Fibroblast of pulmonary artery (primary cell): ENCODE results near the gene FAM3C.

Experiments
- DNase-seq: peaks from one replicate; pipeline ENCODE4 v3.0.0-alpha.2; 2010; ENCODE audit warnings: low read depth
- H3K4me3 ChIP-seq: replicated peaks from 2 replicates; pipeline ENCODE4 v1.5.1; 2011; ENCODE audit warnings: low read depth, mild to moderate bottlenecking, control low read depth, low read length, moderate library complexity
- TF ChIP-seq, protein P1 (sequence below): IDR thresholded peaks from 2 replicates; pipeline ENCODE4 v1.5.1; 2011; ENCODE audit warnings: mild to moderate bottlenecking, control low read depth, low read length, inconsistent platforms; ENCODE audit errors: missing control alignments

Gene FAM3C

DNA sequence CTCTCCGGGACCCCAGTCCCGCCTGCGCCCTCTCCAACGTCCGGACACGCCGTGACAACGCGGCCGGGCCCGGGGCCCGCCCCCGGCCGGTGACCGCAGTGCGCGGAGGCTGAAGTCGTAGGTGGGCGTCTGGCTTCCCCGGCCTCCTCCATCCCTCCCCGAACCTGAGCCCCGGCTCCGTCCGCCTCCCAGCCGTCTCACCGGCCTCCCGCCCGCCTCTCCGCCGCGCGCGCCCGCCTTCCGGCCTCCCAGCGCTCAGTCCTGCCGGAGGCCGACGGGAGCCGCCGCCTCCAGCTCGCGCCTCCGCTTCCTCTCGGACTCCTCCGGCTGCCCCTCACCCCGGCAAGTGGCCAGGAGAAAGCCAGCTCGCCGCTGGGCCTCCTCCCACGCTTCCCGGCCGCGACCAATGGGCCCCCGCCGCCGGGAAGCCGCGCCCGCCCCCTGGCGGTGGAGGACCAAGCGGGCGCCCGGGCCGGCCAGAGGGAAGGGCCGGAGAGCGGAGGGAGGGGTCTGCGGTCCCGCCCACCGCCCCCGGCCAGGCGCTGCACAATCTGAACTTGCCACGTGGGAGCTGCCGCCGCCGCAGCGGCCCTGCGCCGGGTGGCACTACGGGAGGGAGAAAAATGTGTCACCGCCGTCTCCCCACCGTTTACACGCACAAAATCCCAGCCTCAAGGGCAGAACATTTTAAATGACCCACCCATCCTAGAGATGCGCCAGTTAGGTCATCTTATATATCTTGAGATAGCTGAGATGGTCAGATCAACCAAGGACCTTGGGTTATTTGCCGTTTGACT, at the start of gene FAM3C:
Gene FAM3C, minus strand, starts transcription at position 348 of the 797 bp plus-strand sequence. CDS start 13,339 bp downstream, outside the sequence.
- H3K4me3 ChIP-seq: peak within 1 kb of the TSS; percentile 77
- peak; percentile 93 for DNase-seq
- TF ChIP-seq, protein P1, sequence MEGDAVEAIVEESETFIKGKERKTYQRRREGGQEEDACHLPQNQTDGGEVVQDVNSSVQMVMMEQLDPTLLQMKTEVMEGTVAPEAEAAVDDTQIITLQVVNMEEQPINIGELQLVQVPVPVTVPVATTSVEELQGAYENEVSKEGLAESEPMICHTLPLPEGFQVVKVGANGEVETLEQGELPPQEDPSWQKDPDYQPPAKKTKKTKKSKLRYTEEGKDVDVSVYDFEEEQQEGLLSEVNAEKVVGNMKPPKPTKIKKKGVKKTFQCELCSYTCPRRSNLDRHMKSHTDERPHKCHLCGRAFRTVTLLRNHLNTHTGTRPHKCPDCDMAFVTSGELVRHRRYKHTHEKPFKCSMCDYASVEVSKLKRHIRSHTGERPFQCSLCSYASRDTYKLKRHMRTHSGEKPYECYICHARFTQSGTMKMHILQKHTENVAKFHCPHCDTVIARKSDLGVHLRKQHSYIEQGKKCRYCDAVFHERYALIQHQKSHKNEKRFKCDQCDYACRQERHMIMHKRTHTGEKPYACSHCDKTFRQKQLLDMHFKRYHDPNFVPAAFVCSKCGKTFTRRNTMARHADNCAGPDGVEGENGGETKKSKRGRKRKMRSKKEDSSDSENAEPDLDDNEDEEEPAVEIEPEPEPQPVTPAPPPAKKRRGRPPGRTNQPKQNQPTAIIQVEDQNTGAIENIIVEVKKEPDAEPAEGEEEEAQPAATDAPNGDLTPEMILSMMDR: peak; percentile 20

DNA sequence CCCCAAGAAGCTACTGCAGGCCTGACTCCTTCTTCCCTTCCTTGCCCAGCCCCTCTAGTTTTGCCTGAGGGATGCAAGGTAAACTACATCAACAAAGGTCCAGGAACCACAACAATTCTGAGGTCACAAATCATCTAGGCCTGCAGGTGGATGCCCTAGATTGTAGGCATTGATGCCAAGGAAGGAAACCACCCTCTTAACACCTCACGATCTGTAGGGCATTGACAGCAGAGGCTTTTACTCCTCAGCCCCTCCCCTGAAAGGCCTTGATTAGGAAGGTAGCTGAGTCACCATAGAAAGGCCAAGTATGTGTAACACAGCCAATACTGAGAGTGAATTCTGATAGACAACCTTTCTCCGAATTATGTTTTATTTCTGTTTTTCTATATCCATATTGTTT, 46.7 kb upstream of the FAM3C start:
- DNase-seq: no peak
- TF ChIP-seq, protein P1: no peak
- H3K4me3 ChIP-seq: no peak overlapping the region

DNA sequence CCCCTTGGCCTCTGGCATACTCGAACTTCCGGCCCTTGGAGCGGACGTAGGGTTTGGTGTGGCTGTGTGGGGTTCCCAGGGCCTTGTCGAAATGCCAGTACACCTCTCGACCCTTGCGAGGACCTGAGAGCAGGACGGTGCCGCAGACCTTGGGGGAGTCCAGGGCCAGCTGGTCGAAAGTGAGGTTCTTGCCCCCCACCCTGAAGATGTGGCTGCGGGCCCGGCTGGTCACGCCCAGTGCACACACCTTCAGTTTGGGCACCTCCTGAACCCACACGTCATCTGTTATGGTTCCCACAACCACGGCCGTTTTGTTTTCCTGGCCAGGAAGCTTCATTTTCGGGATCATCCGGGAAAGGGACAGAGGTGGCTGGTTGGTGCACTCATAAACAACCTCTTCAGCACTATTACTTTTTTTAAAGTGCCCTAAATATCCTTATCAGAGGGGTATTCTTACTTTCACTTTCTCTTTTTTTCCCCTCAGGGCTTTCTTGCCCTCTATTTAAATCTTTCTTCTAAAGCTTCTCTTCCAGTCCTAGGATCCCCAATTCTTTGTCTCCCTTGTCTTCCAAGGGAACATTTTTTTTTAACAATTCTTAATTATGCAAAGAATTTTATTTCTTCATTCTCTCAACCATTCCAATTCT, 44.9 kb upstream of the FAM3C start:
- H3K4me3 ChIP-seq: no peak overlapping the region
- TF ChIP-seq, protein P1: no peak
- DNase-seq: no peak

GRCh38 chr7:121438043-121438955, 42.2 kb upstream of the FAM3C start:
- DNase-seq: peak; percentile 73
- H3K4me3 ChIP-seq: peak overlapping the region; percentile 15

DNA sequence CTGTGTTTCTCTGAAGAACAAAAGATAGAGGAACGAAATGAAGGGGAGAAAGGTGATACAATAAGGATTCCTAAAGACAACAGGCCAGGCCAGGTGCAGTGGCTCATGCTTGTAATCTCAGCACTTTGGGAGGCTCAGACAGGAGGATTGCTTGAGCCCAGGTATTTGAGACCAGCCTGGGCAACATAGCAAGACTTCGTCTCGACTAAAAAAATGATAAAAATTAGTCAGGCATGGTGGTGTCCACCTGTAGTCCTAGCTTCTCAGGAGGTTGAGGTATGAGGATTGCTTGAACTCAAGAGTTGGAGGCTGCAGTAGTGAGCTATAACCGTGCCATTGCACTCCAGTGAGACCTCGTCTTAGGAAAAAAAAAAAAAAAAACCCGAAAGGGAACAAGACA, 41.4 kb upstream of the FAM3C start:
- no peak for DNase-seq
- no peak overlapping the region for H3K4me3 ChIP-seq
- TF ChIP-seq, protein P1: no peak

DNA sequence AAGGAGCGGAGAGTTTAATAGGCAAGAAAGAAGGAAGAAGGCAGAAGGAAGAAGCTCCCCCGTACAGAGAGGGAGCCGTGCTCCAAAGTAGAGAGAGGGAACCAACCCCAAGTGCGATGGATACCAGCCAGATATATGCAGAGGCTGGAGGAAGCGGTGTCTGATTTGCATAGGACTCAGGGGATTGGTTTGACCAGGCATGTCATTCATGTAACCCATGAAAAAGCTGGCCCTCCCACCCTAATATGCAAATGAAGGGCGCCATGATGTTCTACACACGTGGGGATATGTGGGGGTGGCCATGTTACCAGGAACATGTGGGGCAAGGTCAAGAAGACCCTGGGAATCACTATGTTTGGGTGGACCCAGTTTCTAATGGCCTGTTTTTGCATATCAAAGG, 40.6 kb upstream of the FAM3C start:
- TF ChIP-seq, protein P1: no peak
- no peak for DNase-seq
- H3K4me3 ChIP-seq: no peak overlapping the region

GRCh38 chr7:121436136-121436535, 40.0 kb upstream of the FAM3C start:
- no peak overlapping the region for H3K4me3 ChIP-seq
- TF ChIP-seq, protein P1: no peak
- DNase-seq: no peak
